PFSK-1 (cell line): Measurements from ENCODE around the gene ERFE.

Source experiments
- FOXP2 ChIP-seq: optimal IDR thresholded peaks from 2 replicates; pipeline ENCODE3; 2011; ENCODE audit warnings: borderline replicate concordance, control low read depth, inconsistent platforms; ENCODE audit not compliant: insufficient read depth; ENCODE audit errors: extremely low read length, extremely low read depth
- POLR2AphosphoS5 ChIP-seq: IDR thresholded peaks from 2 replicates; pipeline ENCODE4 v1.6.1; 2012; ENCODE audit warnings: low read depth, mild to moderate bottlenecking, control low read depth, low read length, moderate library complexity
- SIN3A ChIP-seq: IDR thresholded peaks from 2 replicates; pipeline ENCODE4 v1.6.1; 2012; ENCODE audit warnings: mild to moderate bottlenecking, low read length, moderate library complexity, borderline replicate concordance; ENCODE audit not compliant: insufficient read depth
- TAF1 ChIP-seq: IDR thresholded peaks from 2 replicates; pipeline ENCODE4 v1.6.1; 2012; ENCODE audit warnings: low read length, control low read depth, borderline replicate concordance; ENCODE audit not compliant: insufficient read depth
- TF ChIP-seq, protein P1 (sequence below), 2 experiments: IDR thresholded peaks; 2 replicates each; pipeline versions ENCODE4 v1.6.1 to v1.8.0; 2011 to 2012; ENCODE audit warnings: low read depth in 2 of 2, low read length in 2 of 2, control low read depth in 1 of 2, inconsistent platforms in 1 of 2, mild to moderate bottlenecking in 1 of 2, moderate library complexity in 1 of 2; ENCODE audit not compliant: insufficient read depth in 1 of 2

Gene ERFE

GRCh38 chr2:238151628-238152235 lies 7.0 kb upstream of the ERFE start:
- TF ChIP-seq TAF1 (no peak), FOXP2 (no peak), SIN3A (no peak), POLR2AphosphoS5 (no peak)
- TF ChIP-seq, protein P1, sequence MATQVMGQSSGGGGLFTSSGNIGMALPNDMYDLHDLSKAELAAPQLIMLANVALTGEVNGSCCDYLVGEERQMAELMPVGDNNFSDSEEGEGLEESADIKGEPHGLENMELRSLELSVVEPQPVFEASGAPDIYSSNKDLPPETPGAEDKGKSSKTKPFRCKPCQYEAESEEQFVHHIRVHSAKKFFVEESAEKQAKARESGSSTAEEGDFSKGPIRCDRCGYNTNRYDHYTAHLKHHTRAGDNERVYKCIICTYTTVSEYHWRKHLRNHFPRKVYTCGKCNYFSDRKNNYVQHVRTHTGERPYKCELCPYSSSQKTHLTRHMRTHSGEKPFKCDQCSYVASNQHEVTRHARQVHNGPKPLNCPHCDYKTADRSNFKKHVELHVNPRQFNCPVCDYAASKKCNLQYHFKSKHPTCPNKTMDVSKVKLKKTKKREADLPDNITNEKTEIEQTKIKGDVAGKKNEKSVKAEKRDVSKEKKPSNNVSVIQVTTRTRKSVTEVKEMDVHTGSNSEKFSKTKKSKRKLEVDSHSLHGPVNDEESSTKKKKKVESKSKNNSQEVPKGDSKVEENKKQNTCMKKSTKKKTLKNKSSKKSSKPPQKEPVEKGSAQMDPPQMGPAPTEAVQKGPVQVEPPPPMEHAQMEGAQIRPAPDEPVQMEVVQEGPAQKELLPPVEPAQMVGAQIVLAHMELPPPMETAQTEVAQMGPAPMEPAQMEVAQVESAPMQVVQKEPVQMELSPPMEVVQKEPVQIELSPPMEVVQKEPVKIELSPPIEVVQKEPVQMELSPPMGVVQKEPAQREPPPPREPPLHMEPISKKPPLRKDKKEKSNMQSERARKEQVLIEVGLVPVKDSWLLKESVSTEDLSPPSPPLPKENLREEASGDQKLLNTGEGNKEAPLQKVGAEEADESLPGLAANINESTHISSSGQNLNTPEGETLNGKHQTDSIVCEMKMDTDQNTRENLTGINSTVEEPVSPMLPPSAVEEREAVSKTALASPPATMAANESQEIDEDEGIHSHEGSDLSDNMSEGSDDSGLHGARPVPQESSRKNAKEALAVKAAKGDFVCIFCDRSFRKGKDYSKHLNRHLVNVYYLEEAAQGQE (IDR thresholded peaks at IDR 0.05; ENCODE audit: insufficient read depth in 1 of 2, low read depth in 2 of 2, low read length in 2 of 2): no peak

DNA sequence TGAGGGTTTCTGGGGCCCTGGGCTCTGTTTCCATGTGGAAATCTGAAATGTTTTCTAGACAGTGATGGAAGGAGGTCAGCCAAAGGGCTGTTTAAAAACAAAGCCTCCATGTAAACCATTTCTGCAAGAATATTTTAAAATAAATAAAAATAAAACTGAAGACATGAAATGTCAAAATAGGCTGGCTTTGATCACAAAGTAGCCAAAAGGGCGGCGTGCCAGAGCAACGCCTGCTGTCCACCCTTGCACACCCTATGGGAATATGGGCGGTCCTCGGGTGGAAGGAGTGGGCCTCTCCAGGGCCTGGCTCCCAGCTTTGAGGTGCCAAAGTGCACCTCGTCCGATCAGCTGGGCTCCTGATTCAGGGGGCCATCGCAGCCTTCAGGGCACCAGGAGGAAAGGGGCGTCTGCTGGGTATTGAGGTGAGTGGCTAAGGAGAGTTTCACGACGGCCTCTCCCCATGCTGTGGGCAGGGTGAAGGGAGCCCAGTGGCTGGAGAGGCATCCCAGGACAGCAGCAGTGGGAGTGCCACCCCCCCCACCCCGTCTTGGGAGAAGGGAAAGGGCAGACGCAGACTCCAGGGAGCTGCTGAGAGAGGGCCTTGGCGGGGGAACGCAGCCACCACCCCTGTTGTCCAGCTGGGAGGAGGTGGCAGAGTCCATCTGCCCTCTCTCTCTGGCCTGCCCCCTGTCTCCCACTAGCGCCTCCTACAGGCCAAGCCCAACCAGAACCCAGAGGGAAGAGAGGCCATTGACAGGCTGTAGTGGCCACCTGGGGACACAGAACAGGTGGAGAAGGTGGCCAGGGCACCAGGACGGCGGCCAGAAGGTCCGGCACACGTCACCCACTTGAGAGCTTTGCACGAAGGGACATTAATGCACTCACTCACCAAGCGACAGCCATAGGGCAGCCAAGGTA lies 5.7 kb upstream of the ERFE start:
- TF ChIP-seq POLR2AphosphoS5: no peak
- no peak for TF ChIP-seq SIN3A
- TF ChIP-seq, protein P1 (IDR thresholded peaks at IDR 0.05; ENCODE audit: insufficient read depth in 1 of 2, low read depth in 2 of 2, low read length in 2 of 2): no peak
- no peak for TF ChIP-seq TAF1
- no peak for TF ChIP-seq FOXP2

DNA sequence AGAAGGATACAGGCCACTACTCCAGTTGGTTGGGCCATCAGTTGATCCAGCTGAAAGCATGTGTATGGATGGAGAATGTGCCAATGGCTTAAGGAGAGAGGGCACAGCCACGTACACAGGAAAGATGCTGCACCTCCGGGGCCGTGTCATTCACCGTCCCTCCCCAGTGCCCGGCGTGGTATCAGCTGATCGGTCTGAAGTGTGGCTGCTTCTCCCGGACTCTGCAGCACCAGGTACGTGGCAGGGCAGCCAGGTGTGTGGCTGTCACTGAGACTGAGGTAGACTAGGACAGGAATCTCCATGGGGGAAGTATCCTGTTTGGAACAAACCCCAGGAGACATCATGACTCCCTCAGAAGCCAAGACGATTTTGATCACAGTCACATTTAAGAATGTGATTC lies 4.2 kb upstream of the ERFE start:
- TF ChIP-seq SIN3A: no peak
- no peak for TF ChIP-seq POLR2AphosphoS5
- TF ChIP-seq, protein P1 (IDR thresholded peaks at IDR 0.05; ENCODE audit: insufficient read depth in 1 of 2, low read depth in 2 of 2, low read length in 2 of 2): no peak
- TF ChIP-seq TAF1: no peak
- TF ChIP-seq FOXP2: no peak

- no peak for TF ChIP-seq POLR2AphosphoS5
- TF ChIP-seq SIN3A: no peak
- TF ChIP-seq, protein P1 (IDR thresholded peaks at IDR 0.05; ENCODE audit: insufficient read depth in 1 of 2, low read depth in 2 of 2, low read length in 2 of 2): no peak
- TF ChIP-seq TAF1: no peak
- TF ChIP-seq FOXP2: no peak
Measured at GRCh38 chr2:238155051-238155760, 3.6 kb upstream of the ERFE start.
